Naive thymus-derived CD4-positive, alpha-beta T cell (primary cell): ENCODE results near the gene ZFYVE28. TPM values are rescaled to one million over a fixed set of nuclear protein-coding genes. Genes with fewer than 3 reads are reported as not detected.
"Not testable (repeated sequence)": the region's sequence is repeated elsewhere in the genome, so short reads cannot be mapped to it uniquely, and the experiment has no call there.

ENCODE experiments used
- ATAC-seq: fragments of 150-1000 bp; cut with Tn5 transposase; 2 replicates; pipeline ENCODE4 v1.10.0; 2021; ENCODE audit warnings: mild to moderate bottlenecking, moderate library complexity
- CTCF ChIA-PET: fragments of 350-600 bp; sonication (Branson Sonifier 250); formaldehyde crosslinking; loops from one replicate; lab custom pipeline; 2021; ENCODE audit warnings: antibody characterized with exemption; lab: Charles Lee
- POLR2A ChIA-PET: fragments of 350-600 bp; sonication (Branson Sonifier 250); formaldehyde crosslinking; loops from one replicate; lab custom pipeline; 2021; ENCODE audit warnings: antibody characterized with exemption, inconsistent platforms; lab: Charles Lee
- DNase-seq, 9 donors: peaks; one replicate each; pipeline versions ENCODE4 v3.0.0 to v3.0.0-alpha.2; 2020 to 2022; ENCODE audit warnings: mixed read lengths in 1 of 9
- H3K27ac ChIP-seq: one replicate; pipeline ENCODE4 v1.7.0; 2013; ENCODE audit warnings: mild to moderate bottlenecking, low read depth, low read length, moderate library complexity
- H3K27me3 ChIP-seq, 2 donors: one replicate each; pipeline ENCODE4 v1.7.0; 2013; ENCODE audit warnings: low read length in 2 of 2, mild to moderate bottlenecking in 2 of 2, moderate library complexity in 2 of 2; ENCODE audit not compliant: control insufficient read depth in 2 of 2, insufficient read depth in 2 of 2
- H3K36me3 ChIP-seq, 3 experiments: 1 replicate in 2 of 3; 2 replicates in 1 of 3; pipeline ENCODE4 v1.7.0; 2013; ENCODE audit warnings: low read length in 3 of 3, mild to moderate bottlenecking in 3 of 3, moderate library complexity in 1 of 3; ENCODE audit not compliant: insufficient read depth in 3 of 3, control insufficient read depth in 2 of 3
- H3K4me1 ChIP-seq, 2 donors: one replicate each; pipeline ENCODE4 v1.7.0; 2013; ENCODE audit warnings: low read length in 2 of 2, mild to moderate bottlenecking in 2 of 2, moderate library complexity in 1 of 2; ENCODE audit not compliant: control insufficient read depth in 2 of 2, insufficient read depth in 2 of 2
- H3K4me3 ChIP-seq: 2 replicates; pipeline ENCODE4 v1.7.0; 2013; ENCODE audit warnings: mild to moderate bottlenecking, low read length
- H3K9me3 ChIP-seq, 3 experiments: 1 replicate in 2 of 3; 2 replicates in 1 of 3; pipeline ENCODE4 v1.7.0; 2013; ENCODE audit warnings: low read length in 3 of 3; ENCODE audit not compliant: control insufficient read depth in 2 of 3
- H3K27ac Mint-ChIP-seq, 9 donors: one replicate each; pipeline ENCODE4 v1.8.0; 2020 to 2022; ENCODE audit warnings: mixed read lengths in 9 of 9, mild to moderate bottlenecking in 8 of 9, moderate library complexity in 5 of 9, inconsistent platforms in 2 of 9
- H3K27me3 Mint-ChIP-seq, 5 donors: one replicate each; pipeline ENCODE4 v1.8.0; 2021 to 2022; ENCODE audit warnings: mixed read lengths in 5 of 5, mild to moderate bottlenecking in 1 of 5
- H3K36me3 Mint-ChIP-seq, 5 donors: one replicate each; pipeline ENCODE4 v1.8.0; 2020 to 2022; ENCODE audit warnings: mixed read lengths in 5 of 5, mild to moderate bottlenecking in 3 of 5, inconsistent platforms in 1 of 5
- H3K4me1 Mint-ChIP-seq, 7 donors: one replicate each; pipeline ENCODE4 v1.8.0; 2020 to 2022; ENCODE audit warnings: mixed read lengths in 7 of 7, mild to moderate bottlenecking in 3 of 7, inconsistent platforms in 1 of 7
- H3K4me3 Mint-ChIP-seq, 10 donors: one replicate each; pipeline ENCODE4 v1.8.0; 2020 to 2022; ENCODE audit warnings: mild to moderate bottlenecking in 10 of 10, mixed read lengths in 10 of 10, moderate library complexity in 6 of 10, inconsistent platforms in 2 of 10
- H3K9me3 Mint-ChIP-seq, 11 donors: one replicate each; pipeline ENCODE4 v1.8.0; 2020 to 2022; ENCODE audit warnings: mixed read lengths in 11 of 11, mild to moderate bottlenecking in 4 of 11, inconsistent platforms in 1 of 11, moderate library complexity in 1 of 11
- intact Hi-C, 2 donors: fragments of 100-400 bp; cut with micrococcal nuclease; formaldehyde crosslinking; loops; one replicate each; pipeline ENCODE4 v1.15.1; 2023
- polyA plus RNA-seq, 2 donors: library from polyadenylated mRNA; unstranded; fragments of 300-500 nt; fragmentation: Illumina TruSeq; gene quantifications; one replicate each; pipeline ENCODE4 v1.2.3, GENCODE V29; 2021
- total RNA-seq, 6 experiments: library from RNA in 5 of 6; stranded (reverse) in 5 of 6; gene quantifications; 1 replicate in 5 of 6; 2 replicates in 1 of 6; pipeline ENCODE4 v1.2.3 and lab custom pipeline; 2021 to 2026

The ZFYVE28 gene
- total and polyA plus RNA-seq, 7 experiments from 2014 or later, result 6.1 to 26.5 (median 15.9) TPM

GRCh38 chr4:2384245-2384644, 34.2 kb downstream of the ZFYVE28 start:
- intact Hi-C loops, result no loop called here
- ChIA-PET POLR2A (no interaction called here), CTCF (no interaction called here)
- DNase-seq (no peak), ATAC-seq (no peak)
- Histone ChIP-seq H3K4me3 (no peak overlapping the region), H3K27me3 (no peaks in the 10 kb centered on the region), H3K4me1 (no peaks in the 10 kb centered on the region), H3K36me3 (no peaks in the 10 kb centered on the region), H3K27ac (no peak overlapping the region), H3K9me3 (no peaks in the 10 kb centered on the region)
- Mint-ChIP-seq H3K27ac (peak overlapping the region in 1 of 9 donors; percentile 66), H3K9me3 (peaks cover 0 to 6% (median 0%) of the 10 kb centered on the region in 11 donors), H3K4me1 (peaks cover 0 to 13% (median 5%) of the 10 kb centered on the region in 7 donors), H3K36me3 (peaks cover 0 to 16% (median 0%) of the 10 kb centered on the region in 5 donors), H3K4me3 (no peak overlapping the region), H3K27me3 (peaks cover 0 to 5% (median 0%) of the 10 kb centered on the region in 5 donors)

GRCh38 chr4:2383760-2384159, 34.7 kb downstream of the ZFYVE28 start:
- H3K27me3 Mint-ChIP-seq, result peaks cover 0 to 6% (median 0%) of the 10 kb centered on the region in 5 donors

DNA sequence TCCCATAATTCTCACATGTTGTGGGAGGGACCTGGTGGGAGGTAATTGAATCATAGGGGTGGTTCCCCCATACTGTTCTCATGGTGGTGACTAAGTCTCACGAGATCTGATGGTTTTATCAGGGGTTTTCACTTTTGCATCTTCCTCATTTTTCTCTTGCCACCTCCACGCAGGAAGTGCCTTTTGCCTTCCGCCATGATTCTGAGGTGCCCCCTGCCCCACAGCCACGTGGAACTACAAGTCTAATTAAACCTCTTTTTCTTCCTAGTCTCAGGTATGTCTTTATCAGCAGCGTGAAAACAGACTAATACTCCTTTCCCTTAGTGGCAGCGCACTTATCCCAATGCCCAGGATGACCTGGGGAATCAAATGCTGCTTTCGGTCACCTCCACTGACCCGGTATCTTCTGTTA, 35.2 kb downstream of the ZFYVE28 start:
- Mint-ChIP-seq H3K27ac (peak overlapping the region in 1 of 9 donors; percentile 40), H3K36me3 (peaks cover 0 to 19% (median 0%) of the 10 kb centered on the region in 5 donors), H3K4me1 (peaks cover 0 to 13% (median 2%) of the 10 kb centered on the region in 7 donors)
- H3K36me3 ChIP-seq, H3K27me3 ChIP-seq, H3K4me3 ChIP-seq, CTCF ChIA-PET, H3K4me3 Mint-ChIP-seq, intact Hi-C loops, POLR2A ChIA-PET, DNase-seq, H3K4me1 ChIP-seq, H3K9me3 Mint-ChIP-seq, H3K27me3 Mint-ChIP-seq, H3K9me3 ChIP-seq, H3K27ac ChIP-seq: not testable (repeated sequence)
- peak; percentile 18 for ATAC-seq

More at GRCh38 chr4:2383760-2384159, 34.7 kb downstream of the ZFYVE28 start:
- H3K9me3 ChIP-seq, result no peaks in the 10 kb centered on the region
- no peaks in the 10 kb centered on the region for H3K36me3 ChIP-seq
- H3K4me3 ChIP-seq, result no peak overlapping the region
- Mint-ChIP-seq H3K36me3 (peaks cover 0 to 16% (median 0%) of the 10 kb centered on the region in 5 donors), H3K9me3 (peaks cover 0 to 6% (median 0%) of the 10 kb centered on the region in 11 donors), H3K4me1 (peaks cover 0 to 13% (median 5%) of the 10 kb centered on the region in 7 donors), H3K4me3 (no peak overlapping the region), H3K27ac (no peak overlapping the region)
- ATAC-seq (no peak), DNase-seq (no peak)
- no peak overlapping the region for H3K27ac ChIP-seq
- H3K4me1 ChIP-seq, result no peaks in the 10 kb centered on the region
- H3K27me3 ChIP-seq, result no peaks in the 10 kb centered on the region
- ChIA-PET POLR2A (no interaction called here), CTCF (no interaction called here)
- intact Hi-C loops, result no loop called here

GRCh38 chr4:2382769-2383202, 35.7 kb downstream of the ZFYVE28 start:
- CTCF ChIA-PET, H3K4me1 ChIP-seq, H3K27me3 ChIP-seq, H3K27ac ChIP-seq, H3K9me3 ChIP-seq, H3K9me3 Mint-ChIP-seq, H3K36me3 ChIP-seq, ATAC-seq, POLR2A ChIA-PET, H3K27ac Mint-ChIP-seq, H3K27me3 Mint-ChIP-seq, H3K4me3 Mint-ChIP-seq, DNase-seq, intact Hi-C loops, H3K4me3 ChIP-seq: not testable (repeated sequence)
- Mint-ChIP-seq H3K36me3 (peaks cover 0 to 19% (median 0%) of the 10 kb centered on the region in 5 donors), H3K4me1 (peaks cover 0 to 13% (median 0%) of the 10 kb centered on the region in 7 donors)

- H3K4me1 ChIP-seq, H3K4me3 Mint-ChIP-seq, H3K27ac ChIP-seq, H3K27ac Mint-ChIP-seq, H3K9me3 Mint-ChIP-seq, H3K36me3 ChIP-seq, H3K9me3 ChIP-seq, POLR2A ChIA-PET, H3K4me3 ChIP-seq, H3K27me3 ChIP-seq, ATAC-seq, intact Hi-C loops, H3K27me3 Mint-ChIP-seq, DNase-seq, CTCF ChIA-PET: not testable (repeated sequence)
- Mint-ChIP-seq H3K36me3 (peaks cover 0 to 19% (median 0%) of the 10 kb centered on the region in 5 donors), H3K4me1 (peaks cover 0 to 14% (median 0%) of the 10 kb centered on the region in 7 donors)
These were observed 37.9 kb downstream of the ZFYVE28 start for GRCh38 chr4:2380589-2380988.

DNA sequence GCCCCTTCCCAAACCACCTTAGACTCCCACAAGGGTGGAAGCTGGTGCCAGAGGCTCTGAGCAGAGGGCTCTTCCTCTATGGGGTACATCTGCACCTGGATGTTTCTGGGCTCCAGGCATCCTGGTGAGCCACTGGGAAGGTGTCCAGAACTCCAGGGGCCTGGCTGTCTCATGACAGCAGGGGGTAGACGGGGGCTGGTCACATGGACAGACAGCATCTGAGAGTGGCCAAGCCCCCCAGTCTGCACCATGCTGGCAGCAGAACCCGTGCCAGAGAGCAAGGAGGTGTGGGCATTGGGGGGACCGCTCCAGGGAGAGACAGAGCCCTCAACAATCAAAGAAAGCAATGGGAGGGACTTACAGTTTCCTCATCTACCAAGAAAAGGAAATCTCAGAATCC, 39.5 kb downstream of the ZFYVE28 start:
- intact Hi-C loops, result no loop called here
- Histone ChIP-seq H3K9me3 (no peaks in the 10 kb centered on the region), H3K27ac (no peak overlapping the region), H3K27me3 (no peaks in the 10 kb centered on the region), H3K36me3 (no peaks in the 10 kb centered on the region), H3K4me3 (no peak overlapping the region), H3K4me1 (no peaks in the 10 kb centered on the region)
- ATAC-seq (no peak), DNase-seq (no peak)
- Mint-ChIP-seq H3K36me3 (peaks cover 0 to 19% (median 0%) of the 10 kb centered on the region in 5 donors), H3K9me3 (peaks cover 0 to 6% (median under 1%) of the 10 kb centered on the region in 11 donors), H3K27ac (no peak overlapping the region), H3K27me3 (peaks cover 0 to 6% (median 0%) of the 10 kb centered on the region in 5 donors), H3K4me3 (no peak overlapping the region), H3K4me1 (peaks cover 0 to 13% (median 0%) of the 10 kb centered on the region in 7 donors)
- ChIA-PET CTCF (no interaction called here), POLR2A (no interaction called here)

DNA sequence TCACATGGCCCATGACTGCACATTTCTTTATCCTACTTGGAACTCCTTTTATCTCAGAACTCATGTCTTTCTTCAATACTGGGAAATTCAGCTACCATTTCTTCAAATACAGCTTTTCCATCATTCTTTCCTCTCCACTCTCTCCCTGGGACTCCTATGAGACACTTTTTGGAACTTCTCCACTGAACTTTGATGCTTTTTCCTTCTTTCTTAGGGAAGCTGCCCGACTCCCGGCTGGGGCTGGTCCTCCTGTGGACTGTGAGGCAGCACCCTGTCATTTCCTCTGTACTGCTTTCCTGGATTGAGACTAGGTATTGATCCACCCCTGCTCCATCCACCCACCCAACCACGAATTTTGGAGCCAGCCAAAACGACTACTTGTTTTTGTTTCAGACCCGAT, 40.0 kb downstream of the ZFYVE28 start:
- H3K27ac Mint-ChIP-seq, result peak overlapping the region in 1 of 9 donors; percentile 28
- CTCF ChIA-PET, result no interaction called here

More for the DNA sequence above, 40.0 kb downstream of the ZFYVE28 start:
- Mint-ChIP-seq H3K27me3 (peaks cover 0 to 6% (median 0%) of the 10 kb centered on the region in 5 donors), H3K36me3 (peaks cover 0 to 16% (median 0%) of the 10 kb centered on the region in 5 donors), H3K4me1 (peaks cover 0 to 11% (median 0%) of the 10 kb centered on the region in 7 donors), H3K9me3 (peaks cover 0 to 6% (median under 1%) of the 10 kb centered on the region in 11 donors), H3K4me3 (no peak overlapping the region)
- H3K36me3 ChIP-seq, result no peaks in the 10 kb centered on the region
- ATAC-seq, result no peak
- no peak overlapping the region for H3K27ac ChIP-seq
- H3K4me3 ChIP-seq, result no peak overlapping the region
- intact Hi-C loops, result no loop called here
- no peaks in the 10 kb centered on the region for H3K27me3 ChIP-seq
- POLR2A ChIA-PET, result no interaction called here
- no peaks in the 10 kb centered on the region for H3K9me3 ChIP-seq
- DNase-seq, result no peak
- H3K4me1 ChIP-seq, result no peaks in the 10 kb centered on the region
